GM12873 (cell line): ENCODE data around the gene EIF4EBP3.
A peak's percentile ranks its signal among the peaks of the same experiment; 100 is the strongest.

ENCODE experiments used
- TF ChIP-seq, protein P1 (sequence below): IDR thresholded peaks from 2 replicates; pipeline ENCODE4 v1.5.1; 2012; ENCODE audit warnings: low read depth, mild to moderate bottlenecking, moderate library complexity, low read length, control low read depth; ENCODE audit not compliant: insufficient read depth; ENCODE audit errors: missing control alignments

The EIF4EBP3 gene

DNA sequence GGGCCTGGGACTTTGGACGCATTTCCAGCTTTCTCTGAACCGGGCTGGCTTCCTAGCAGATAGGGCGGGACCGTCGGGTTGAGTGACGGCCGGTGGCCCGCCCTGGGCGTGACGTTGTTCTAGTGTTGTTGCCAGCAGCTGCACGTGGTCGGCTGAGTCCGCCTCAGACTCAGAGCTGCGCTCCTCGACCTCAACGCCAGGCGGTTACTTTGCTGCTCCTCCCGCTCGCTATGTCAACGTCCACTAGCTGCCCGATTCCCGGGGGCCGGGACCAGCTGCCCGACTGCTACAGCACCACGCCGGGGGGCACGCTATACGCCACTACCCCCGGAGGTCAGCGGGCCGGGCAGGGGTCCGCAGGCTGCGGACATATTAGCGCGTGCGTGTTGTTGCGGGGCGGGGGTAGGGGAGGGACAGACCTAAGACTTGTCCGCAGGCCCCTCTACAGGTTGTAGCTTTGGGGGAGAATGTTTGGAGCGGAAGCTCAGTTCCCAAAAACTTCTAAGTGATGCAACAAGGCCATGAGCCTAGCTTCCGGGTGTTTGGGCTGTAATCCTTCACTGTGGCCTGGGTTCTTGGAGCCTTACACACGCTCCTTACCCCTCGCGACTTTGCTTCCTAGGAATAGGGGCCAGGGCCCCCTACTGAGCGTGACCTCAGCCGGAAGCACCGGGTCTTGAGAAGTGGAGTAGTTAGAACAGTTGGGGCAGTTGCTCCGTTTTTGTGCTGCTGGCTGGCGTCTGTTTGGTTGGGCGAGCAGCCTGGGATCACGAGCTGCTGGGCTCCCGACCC is at the start of gene EIF4EBP3:
EIF4EBP3 (plus strand) TSS at position 155 of the 792 bp plus-strand sequence; CDS start at position 231, 76 bp downstream.
- TF ChIP-seq, protein P1, sequence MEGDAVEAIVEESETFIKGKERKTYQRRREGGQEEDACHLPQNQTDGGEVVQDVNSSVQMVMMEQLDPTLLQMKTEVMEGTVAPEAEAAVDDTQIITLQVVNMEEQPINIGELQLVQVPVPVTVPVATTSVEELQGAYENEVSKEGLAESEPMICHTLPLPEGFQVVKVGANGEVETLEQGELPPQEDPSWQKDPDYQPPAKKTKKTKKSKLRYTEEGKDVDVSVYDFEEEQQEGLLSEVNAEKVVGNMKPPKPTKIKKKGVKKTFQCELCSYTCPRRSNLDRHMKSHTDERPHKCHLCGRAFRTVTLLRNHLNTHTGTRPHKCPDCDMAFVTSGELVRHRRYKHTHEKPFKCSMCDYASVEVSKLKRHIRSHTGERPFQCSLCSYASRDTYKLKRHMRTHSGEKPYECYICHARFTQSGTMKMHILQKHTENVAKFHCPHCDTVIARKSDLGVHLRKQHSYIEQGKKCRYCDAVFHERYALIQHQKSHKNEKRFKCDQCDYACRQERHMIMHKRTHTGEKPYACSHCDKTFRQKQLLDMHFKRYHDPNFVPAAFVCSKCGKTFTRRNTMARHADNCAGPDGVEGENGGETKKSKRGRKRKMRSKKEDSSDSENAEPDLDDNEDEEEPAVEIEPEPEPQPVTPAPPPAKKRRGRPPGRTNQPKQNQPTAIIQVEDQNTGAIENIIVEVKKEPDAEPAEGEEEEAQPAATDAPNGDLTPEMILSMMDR = peak; percentile 62

DNA sequence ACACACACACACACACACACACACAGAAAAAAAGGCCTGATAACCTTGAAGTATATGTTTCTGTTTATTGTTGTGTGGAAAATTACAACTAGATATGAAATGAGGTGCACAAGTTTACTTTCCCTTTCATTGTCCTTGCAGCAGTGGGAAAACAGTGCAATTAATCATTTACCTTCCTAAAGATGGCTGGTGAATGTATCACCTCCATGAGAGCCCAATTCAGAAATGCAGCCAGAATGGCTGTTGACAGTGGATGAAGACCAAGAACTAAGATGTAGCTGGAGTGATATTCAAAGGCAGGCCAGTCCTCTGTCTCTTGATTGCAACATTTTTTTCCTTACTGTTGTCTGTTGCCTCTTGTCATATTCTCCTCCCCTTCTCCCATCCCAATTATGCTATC is 49.6 kb upstream of the EIF4EBP3 start:
- TF ChIP-seq, protein P1 = no peak

- TF ChIP-seq, protein P1 = no peak
Observed at GRCh38 chr5:140498591-140498990, 48.9 kb upstream of the EIF4EBP3 start.

- TF ChIP-seq, protein P1 = no peak
Observed at GRCh38 chr5:140502834-140503233, 44.6 kb upstream of the EIF4EBP3 start.

DNA sequence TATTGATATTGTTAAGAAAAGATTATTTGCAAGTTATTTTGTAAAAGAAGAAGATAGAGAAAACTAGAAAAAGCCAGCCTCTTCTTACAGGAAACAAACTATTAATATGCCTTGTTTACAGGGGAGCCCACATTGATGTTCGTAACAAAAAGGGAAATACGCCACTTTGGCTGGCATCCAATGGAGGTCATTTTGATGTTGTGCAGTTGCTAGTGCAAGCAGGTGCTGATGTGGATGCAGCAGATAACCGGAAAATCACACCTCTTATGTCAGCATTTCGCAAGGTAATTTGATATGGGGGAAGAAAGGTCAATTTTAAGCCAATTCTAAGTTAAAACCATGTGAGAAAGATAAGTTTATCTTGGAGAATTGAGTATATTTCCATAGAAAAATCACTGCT is 37.6 kb upstream of the EIF4EBP3 start:
- TF ChIP-seq, protein P1 = no peak

DNA sequence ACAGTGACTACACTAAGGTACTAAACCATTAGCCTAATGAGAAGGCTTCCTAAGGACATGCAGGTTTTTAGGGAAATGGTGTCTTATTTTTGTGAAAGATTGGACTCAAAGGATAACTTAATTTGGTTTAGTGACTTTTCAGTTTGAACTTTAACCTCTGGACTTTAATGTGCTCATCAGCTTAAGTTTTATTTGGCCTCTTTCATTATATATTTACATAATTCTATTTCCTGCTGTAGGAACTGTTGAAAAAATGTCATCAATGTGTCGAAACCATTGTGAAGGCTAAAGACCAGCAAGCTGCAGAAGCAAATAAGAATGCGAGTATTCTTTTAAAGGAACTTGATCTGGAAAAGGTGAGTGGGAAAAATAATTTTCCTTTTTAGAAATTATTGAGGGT is 34.3 kb upstream of the EIF4EBP3 start:
- TF ChIP-seq, protein P1 = no peak

- TF ChIP-seq, protein P1 = no peak
Observed at GRCh38 chr5:140524003-140524402, 23.5 kb upstream of the EIF4EBP3 start.
